ENCODE results near the gene PRDX6.

- no peak for TF ChIP-seq TAF1 (IDR thresholded peaks at IDR 0.05; ENCODE audit: borderline replicate concordance, insufficient read depth, low read length)
- TF ChIP-seq POLR2AphosphoS5 (IDR thresholded peaks at IDR 0.05; ENCODE audit: low read depth, low read length) = no peak
- no peak for TF ChIP-seq FOXP2 (optimal IDR thresholded peaks at IDR 0.05; ENCODE audit: borderline replicate concordance, extremely low read depth, extremely low read length, insufficient read depth)
- no peak for TF ChIP-seq REST (IDR thresholded peaks at IDR 0.05; ENCODE audit: insufficient read depth in 1 of 2, low read depth in 2 of 2, low read length in 2 of 2)
- TF ChIP-seq SIN3A (IDR thresholded peaks at IDR 0.05; ENCODE audit: borderline replicate concordance, insufficient read depth, low read length) = no peak
These were observed 22.1 kb upstream of the PRDX6 start for GRCh38 chr1:173454966-173455524.
